Heart right ventricle (tissue), 16 donors: Measurements from ENCODE around the gene PEX16. TPM values are rescaled to one million over a fixed set of nuclear protein-coding genes. Genes with fewer than 3 reads are reported as not detected.

Source experiments
- ATAC-seq, 8 donors: fragments of 200-7000 bp; cut with Tn5 transposase; one replicate each; pipeline ENCODE4 v1.9.1; 2020; ENCODE audit warnings: mild to moderate bottlenecking in 8 of 8, moderate library complexity in 8 of 8, moderate number of reproducible peaks in 1 of 8
- DNase-seq, 2 donors: peaks; one replicate each; pipeline ENCODE4 v3.0.0-alpha.2; 2020
- H3K27ac ChIP-seq, 10 donors: fragments of 200-600 bp; sonication (generic) in 2 of 10; one replicate each; pipeline versions ENCODE4 v1.5.0 to v1.8.0; 2020 to 2022; ENCODE audit warnings: mild to moderate bottlenecking in 3 of 10
- H3K27me3 ChIP-seq, 7 donors: fragments of 200-600 bp; one replicate each; pipeline ENCODE4 v1.8.0; 2021 to 2022; ENCODE audit warnings: mild to moderate bottlenecking in 2 of 7
- H3K36me3 ChIP-seq, 9 donors: fragments of 200-600 bp; sonication (generic) in 1 of 9; one replicate each; pipeline versions ENCODE4 v1.5.0 to v1.8.0; 2020 to 2022; ENCODE audit warnings: mild to moderate bottlenecking in 2 of 9
- H3K4me1 ChIP-seq, 9 donors: fragments of 200-600 bp; sonication (generic) in 1 of 9; one replicate each; pipeline versions ENCODE4 v1.5.0 to v1.8.0; 2020 to 2022; ENCODE audit warnings: mild to moderate bottlenecking in 4 of 9
- H3K4me3 ChIP-seq, 10 donors: fragments of 200-600 bp; sonication (generic) in 2 of 10; one replicate each; pipeline versions ENCODE4 v1.5.0 to v1.8.0; 2020 to 2022; ENCODE audit warnings: mild to moderate bottlenecking in 7 of 10, moderate library complexity in 2 of 10
- H3K9me3 ChIP-seq, 11 donors: fragments of 200-600 bp in 10 of 11; sonication (generic) in 2 of 11; one replicate each; pipeline versions ENCODE4 v1.5.0 to v1.8.0; 2013 to 2022; ENCODE audit warnings: mild to moderate bottlenecking in 2 of 11, control low read depth in 1 of 11, moderate library complexity in 1 of 11
- WGBS, 2 donors: extraction: QIAGEN DNeasy Blood & Tissue Kit; methylation state at CpG; one replicate each; pipeline ENCODE4 v1.1.7; 2013; ENCODE audit warnings: inconsistent platforms in 1 of 2; 5-methylcytosine and 5-hydroxymethylcytosine counted together
- intact Hi-C, 10 donors: fragments of 100-400 bp; cut with DNase I; formaldehyde crosslinking; loops; one replicate each; pipeline versions ENCODE4 v1.11.1 to v1.14.2; 2022
- polyA plus RNA-seq, 2 donors: library from polyadenylated mRNA; stranded (reverse); fragments of 200-250 nt; gene quantifications; one replicate each; pipeline ENCODE4 v1.2.3, GENCODE V29; 2013
- total RNA-seq, 10 donors: library from RNA; stranded (reverse); fragmentation: NEBNext Ultra II Directional in 3 of 10; extraction: Animal tissue kit (Norgen Biotek cat#: 25700) in 3 of 10; gene quantifications; one replicate each; pipeline versions ENCODE4 v1.2.1 to v1.2.4, GENCODE V29; 2021 to 2023
- TF ChIP-seq, protein P1 (sequence below), 9 donors: fragments of 200-600 bp; sonication (generic) in 2 of 9; IDR thresholded peaks; one replicate each; pipeline versions ENCODE4 v1.5.0 to v1.8.0; 2021 to 2022; ENCODE audit warnings: antibody characterized with exemption in 9 of 9, mild to moderate bottlenecking in 5 of 9, moderate library complexity in 1 of 9
- donor health status: Arrhythmogenic right ventricular cardiomyopathy.
- donor health status: ischemic (EF 13 %, LVEDD 7.1; RV severe dilation, severe dysfunction).
- donor health status: healthy with polysubstance abuse.
- donor health status: DM: no; HTN: yes; CAD: no.
- donor health status: DM: no; HTN: no; CAD: no.
- donor health status: ischemic (EF 25% LVEDD 6.9; RV normal size, moderate dysfunction).
- donor health status: ischemic (EF 25% LVEDD 5.7; RV mildly dilated, moderate dysfunction).
- donor health status: healthy.
- donor health status: DM: yes; HTN: yes; CAD: no.
- donor health status: Ischemic cardiomyopathy.
- donor health status: ischemic (EF 35%, LVEDD 5.7; RV mildly dilated, moderate dysfunction).
- donor health status: nonischemic (EF 11% LVEDD 7.7; RV severe dilation, severe dysfunction).
- donor health status: DM: yes; HTN: yes; CAD: no.
- donor health status: PGD.
- donor health status: ischemic (EF 29% LVEDD 5.4; RV normal size, mild dysfunction).
- donor health status: nonischemic (EF 23%, LVEDD 6.1; RV moderate dilation, normal function).

PEX16 gene
- total and polyA plus RNA-seq, 12 donors, result 10.8 to 25.4 (median 13.9) TPM

DNA sequence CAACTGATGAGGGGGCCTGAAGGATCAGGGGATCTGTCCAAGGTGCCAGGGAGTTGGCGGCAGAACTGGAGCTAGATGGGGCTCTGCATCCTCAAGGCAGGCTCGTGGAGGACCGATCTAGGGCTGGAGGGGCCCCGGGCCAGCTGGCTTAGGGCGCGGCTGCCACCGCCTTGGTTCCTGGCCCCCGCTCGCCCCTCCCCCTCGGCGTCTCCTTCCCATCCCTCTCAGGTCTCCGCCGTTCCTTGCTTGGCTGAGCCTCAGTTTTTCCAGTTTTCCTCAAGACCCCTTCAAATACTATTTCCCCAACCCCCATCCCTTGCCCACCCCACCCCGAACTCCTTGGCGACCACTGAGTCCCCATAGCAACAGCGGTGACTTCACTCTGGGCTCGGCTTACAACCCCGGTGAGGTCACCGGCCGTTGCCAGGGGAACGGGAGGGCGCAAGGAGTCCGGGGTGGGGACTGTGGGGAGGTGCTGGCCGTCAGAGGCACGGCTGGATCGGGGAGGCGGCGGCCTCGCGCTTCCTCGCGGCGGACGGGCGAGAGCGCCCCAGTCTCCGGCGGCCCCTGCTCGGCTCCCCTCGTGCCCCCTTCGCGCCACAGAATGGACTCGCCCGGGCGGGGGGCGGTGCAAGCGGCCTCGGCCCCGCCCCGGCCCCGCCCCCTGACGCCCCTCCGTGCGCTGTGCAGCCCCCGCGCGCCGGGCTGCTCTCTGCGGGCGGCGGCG is 18.1 kb downstream of the PEX16 start:
- peaks cover 0 to 23% (median 0%) of the 10 kb centered on the region in 9 donors for H3K36me3 ChIP-seq
- TF ChIP-seq, protein P1, sequence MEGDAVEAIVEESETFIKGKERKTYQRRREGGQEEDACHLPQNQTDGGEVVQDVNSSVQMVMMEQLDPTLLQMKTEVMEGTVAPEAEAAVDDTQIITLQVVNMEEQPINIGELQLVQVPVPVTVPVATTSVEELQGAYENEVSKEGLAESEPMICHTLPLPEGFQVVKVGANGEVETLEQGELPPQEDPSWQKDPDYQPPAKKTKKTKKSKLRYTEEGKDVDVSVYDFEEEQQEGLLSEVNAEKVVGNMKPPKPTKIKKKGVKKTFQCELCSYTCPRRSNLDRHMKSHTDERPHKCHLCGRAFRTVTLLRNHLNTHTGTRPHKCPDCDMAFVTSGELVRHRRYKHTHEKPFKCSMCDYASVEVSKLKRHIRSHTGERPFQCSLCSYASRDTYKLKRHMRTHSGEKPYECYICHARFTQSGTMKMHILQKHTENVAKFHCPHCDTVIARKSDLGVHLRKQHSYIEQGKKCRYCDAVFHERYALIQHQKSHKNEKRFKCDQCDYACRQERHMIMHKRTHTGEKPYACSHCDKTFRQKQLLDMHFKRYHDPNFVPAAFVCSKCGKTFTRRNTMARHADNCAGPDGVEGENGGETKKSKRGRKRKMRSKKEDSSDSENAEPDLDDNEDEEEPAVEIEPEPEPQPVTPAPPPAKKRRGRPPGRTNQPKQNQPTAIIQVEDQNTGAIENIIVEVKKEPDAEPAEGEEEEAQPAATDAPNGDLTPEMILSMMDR (IDR thresholded peaks at IDR 0.05), result peak in 1 of 9 donors; percentile 7
- 1 to 2% methylated on average over 57 to 59 of the region's 62 CpGs for WGBS, 2 donors
- H3K4me3 ChIP-seq, result peak overlapping the region; percentile 28 to 71 (median 62)
- no peaks in the 10 kb centered on the region for H3K9me3 ChIP-seq
- peaks cover 0 to 60% (median 0%) of the 10 kb centered on the region in 7 donors for H3K27me3 ChIP-seq
- peak; percentile 73 to 90 (median 85) for ATAC-seq
- peaks cover 10 to 31% (median 21%) of the 10 kb centered on the region in 9 donors for H3K4me1 ChIP-seq
- peak overlapping the region in 8 of 10 donors; percentile 39 to 82 (median 70) for H3K27ac ChIP-seq
- DNase-seq, result peak; percentile 83 to 85
- intact Hi-C loops, result loop anchor here in 2 of 10 donors (2.0 to 10.0 kb wide), 2 partner anchors 19 to 55 kb away; partner anchors contain the start of gene CRY2 (in 1 of the 2)

DNA sequence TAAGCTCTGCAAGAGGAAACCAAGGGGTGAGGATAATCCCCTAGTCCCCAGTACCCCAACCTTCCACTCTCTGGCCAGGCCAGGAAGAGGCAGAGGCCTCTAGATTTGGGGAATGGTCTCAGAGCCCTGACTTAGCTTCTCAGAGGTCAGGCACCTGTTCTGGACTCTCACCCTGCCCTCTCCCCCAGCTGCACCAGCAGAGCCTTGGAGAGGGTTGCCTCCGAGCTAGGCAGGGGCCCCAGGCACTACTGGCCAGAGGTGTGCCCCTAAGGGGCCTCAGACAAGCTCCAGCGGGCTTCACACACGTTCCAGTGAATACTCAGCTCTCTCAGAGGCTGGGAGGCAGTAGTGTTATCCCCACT is 18.6 kb downstream of the PEX16 start:
- peaks cover 0 to 60% (median 0%) of the 10 kb centered on the region in 7 donors for H3K27me3 ChIP-seq
- 12 to 17% methylated on average over 3 of the region's 3 CpGs for WGBS, 2 donors
- H3K4me1 ChIP-seq, result peaks cover 10 to 31% (median 21%) of the 10 kb centered on the region in 9 donors
- H3K9me3 ChIP-seq, result no peaks in the 10 kb centered on the region
- H3K4me3 ChIP-seq, result peak overlapping the region in 9 of 10 donors; percentile 53 to 71 (median 62)
- TF ChIP-seq, protein P1 (IDR thresholded peaks at IDR 0.05), result no peak
- peak overlapping the region in 3 of 10 donors; percentile 53 to 82 (median 78) for H3K27ac ChIP-seq
- ATAC-seq (peak in 1 of 8 donors; percentile 1), DNase-seq (no peak)
- intact Hi-C loops, result loop anchor here in 1 of 10 donors (10.0 kb wide), 1 partner anchor 54 kb away; the partner anchor contains the start of gene CRY2
- peaks cover 0 to 18% (median 0%) of the 10 kb centered on the region in 9 donors for H3K36me3 ChIP-seq

DNA sequence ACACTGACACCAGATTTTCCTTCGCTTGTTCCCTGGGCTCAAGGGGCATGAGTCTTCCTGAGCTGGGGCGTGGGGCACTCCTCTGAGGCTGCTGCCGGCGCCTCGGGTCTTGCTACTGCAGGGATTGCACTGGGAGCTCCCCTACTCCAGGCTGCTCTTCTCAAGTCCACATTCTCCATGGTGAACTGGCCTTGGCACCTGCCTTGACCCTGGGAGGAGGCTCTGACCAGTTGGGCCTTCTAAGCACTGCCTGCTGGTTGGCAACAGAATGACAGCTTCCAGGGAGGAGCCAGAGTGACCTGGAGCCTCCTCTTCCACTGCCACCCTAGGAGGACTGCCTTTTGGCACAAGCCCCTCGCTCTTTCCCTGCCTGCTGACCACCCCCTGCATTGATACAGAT is 20.1 kb downstream of the PEX16 start:
- Histone ChIP-seq H3K27ac (no peak overlapping the region), H3K27me3 (peaks cover 0 to 60% (median 0%) of the 10 kb centered on the region in 7 donors), H3K9me3 (no peaks in the 10 kb centered on the region), H3K4me1 (peaks cover 10 to 31% (median 21%) of the 10 kb centered on the region in 9 donors), H3K36me3 (peaks cover 0 to 3% (median 0%) of the 10 kb centered on the region in 9 donors), H3K4me3 (no peak overlapping the region)
- WGBS, 2 donors, result 89 to 96% methylated on average over 6 of the region's 6 CpGs
- intact Hi-C loops, result loop anchor here in 1 of 10 donors (10.0 kb wide), 1 partner anchor 53 kb away; the partner anchor contains the start of gene CRY2
- DNase-seq (no peak), ATAC-seq (no peak)
- TF ChIP-seq, protein P1 (IDR thresholded peaks at IDR 0.05), result no peak

DNA sequence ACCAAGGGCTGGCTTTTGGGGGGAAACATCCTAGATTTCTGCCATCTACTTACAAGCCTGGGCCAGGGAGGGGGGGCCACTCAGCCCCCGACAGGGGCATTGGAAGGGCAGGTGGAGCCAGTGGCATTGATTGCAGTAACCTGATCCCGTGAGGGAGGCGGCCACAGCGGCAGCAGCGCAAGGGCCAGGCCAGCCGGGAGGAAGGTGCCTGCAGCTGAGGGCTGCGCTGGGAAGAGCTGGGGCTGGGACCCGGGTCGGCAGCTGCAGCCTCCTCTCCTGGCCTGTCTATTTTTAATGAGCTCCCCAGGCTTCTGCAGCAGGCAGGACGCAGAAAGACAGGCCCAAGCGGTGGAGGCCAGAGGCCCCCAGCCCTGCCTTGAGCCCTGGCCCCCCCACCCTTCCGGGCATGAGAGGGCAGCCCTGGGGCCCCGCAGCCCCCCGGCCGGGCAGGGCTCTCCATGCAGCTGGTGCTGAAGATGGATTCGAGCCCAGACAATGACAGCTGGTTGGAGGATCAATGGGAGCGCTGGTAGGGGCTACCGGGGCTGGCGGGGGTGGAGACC is 21.2 kb downstream of the PEX16 start:
- Histone ChIP-seq H3K27me3 (peaks cover 0 to 58% (median 0%) of the 10 kb centered on the region in 7 donors), H3K36me3 (no peaks in the 10 kb centered on the region), H3K27ac (no peak overlapping the region), H3K9me3 (no peaks in the 10 kb centered on the region), H3K4me3 (no peak overlapping the region), H3K4me1 (peaks cover 10 to 30% (median 21%) of the 10 kb centered on the region in 9 donors)
- TF ChIP-seq, protein P1 (IDR thresholded peaks at IDR 0.05), result no peak
- 18 to 31% methylated on average over 19 of the region's 19 CpGs for WGBS, 2 donors
- DNase-seq, result no peak
- no peak for ATAC-seq
- intact Hi-C loops, result loop anchor here in 1 of 10 donors (10.0 kb wide), 1 partner anchor 52 kb away; the partner anchor contains the start of gene CRY2
